ENCODE measurements around the gene PRPF18.

Gene PRPF18

DNA sequence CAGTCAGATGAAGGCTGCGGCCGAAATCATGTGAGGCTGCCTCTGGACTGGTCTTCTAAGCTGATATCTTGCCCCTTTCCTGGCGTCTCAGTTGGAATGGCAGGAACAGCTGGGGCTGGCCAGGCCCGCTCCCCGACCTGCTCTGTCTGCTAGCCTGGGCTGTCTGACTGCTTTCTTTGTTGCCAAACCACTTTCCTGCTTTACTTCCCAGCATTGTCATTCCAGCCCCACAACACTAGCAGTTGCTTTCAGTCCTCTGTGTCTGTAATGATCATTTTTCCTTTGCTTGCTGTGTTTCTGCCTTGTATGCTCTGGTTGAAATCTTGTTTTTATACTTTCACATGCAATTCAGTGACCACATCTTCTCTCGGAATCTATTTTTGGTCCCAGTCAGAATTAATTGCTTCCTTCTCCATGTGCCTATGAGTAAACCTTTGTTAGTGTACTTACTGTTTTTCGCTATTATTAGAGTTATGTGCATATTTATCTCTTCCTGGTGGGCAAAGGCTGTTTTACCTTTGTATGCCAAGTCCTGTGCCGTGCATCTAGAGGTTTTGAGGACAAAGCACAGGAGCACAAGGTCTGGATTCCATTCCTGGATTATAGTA is 21.6 kb downstream of the PRPF18 start:
- DNase-seq: no peak

DNA sequence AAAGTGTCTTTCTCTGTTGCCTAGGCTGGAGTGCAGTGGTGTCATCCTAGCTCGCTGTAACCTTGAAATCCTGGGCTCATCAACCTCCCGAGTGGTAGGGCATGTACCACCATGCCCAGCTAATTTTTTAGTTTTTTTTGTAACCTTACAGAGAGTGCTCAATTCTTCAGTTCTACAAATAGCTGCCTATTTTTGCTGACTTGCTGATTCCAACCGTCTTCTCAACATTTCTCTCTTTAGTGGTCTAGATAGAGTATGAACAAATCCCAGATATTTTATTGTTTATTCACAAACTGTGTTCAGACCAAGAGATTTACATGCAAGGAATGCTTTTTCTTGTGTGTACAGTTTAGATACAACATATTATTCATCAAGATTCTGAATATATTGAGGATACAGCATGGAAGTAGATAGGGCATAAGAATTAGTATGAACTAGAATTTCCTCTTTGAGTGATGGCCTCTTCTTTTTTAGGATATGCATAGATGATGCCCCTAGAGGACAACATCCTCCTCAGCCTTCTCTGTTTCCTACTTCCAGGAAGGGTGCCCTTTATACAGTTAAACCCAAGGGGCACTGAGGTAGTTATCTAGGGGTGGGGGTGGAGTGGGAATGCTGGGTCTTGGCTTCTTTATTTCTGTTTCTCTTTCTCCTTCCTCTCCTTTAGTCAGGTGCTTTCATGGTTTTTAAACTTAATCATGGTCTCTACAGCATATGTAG is 26.0 kb downstream of the PRPF18 start:
- no peak for DNase-seq

DNA sequence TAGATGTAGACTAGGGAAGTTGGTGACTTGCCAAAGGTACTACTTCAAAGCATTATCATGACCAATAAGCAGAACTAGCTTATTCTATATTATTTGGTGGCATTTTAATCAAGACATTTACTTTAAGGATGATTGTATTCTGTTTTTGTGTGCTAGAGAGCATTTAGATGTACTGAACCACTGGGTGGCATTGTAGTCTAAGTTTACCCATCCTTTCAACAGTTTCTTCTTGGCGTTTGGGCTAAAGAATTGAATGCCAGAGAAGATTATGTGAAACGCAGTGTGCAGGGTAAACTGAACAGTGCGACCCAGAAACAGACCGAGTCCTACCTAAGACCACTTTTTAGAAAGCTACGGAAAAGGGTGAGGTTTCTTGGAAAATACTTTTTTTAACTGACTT is 26.8 kb downstream of the PRPF18 start:
- no peak for DNase-seq

DNA sequence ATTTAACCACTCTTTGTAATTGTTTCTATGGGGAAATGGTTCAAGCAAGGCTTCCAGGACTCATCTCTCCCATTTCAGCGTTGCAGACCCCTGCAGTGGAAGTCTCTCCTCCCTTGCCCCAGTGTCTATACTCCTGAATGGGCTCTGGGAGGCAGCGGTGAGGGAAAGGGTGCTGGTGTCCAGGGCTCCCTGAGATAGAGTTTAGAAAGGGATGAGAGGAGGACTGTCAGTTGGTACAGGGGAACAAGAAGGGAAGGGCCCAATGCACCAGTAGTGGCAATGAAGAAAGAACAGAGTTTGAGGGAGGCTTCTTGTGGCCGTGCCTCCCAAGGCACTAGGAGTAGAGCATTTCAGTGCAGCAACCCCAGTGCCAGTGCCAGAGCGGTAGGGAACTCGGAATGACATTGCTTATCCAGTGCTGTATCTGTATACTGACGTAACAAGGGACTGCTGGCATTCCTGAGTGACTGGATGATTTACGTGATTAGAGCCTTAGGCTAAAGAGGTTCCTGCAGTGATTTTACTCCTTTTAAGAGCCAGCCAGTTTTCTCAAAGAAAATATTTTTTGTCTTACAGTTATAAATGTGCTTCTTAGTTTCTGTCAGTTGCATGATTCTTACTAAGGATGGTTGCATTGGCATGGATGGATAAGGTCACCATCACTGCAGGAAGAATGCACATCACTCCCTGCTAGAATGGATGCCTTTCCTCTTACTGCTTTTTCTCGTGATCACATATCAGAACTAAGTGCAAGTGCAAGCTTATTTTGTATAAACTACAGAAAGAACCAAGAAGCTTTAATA is 28.0 kb downstream of the PRPF18 start:
- no peak for DNase-seq

DNA sequence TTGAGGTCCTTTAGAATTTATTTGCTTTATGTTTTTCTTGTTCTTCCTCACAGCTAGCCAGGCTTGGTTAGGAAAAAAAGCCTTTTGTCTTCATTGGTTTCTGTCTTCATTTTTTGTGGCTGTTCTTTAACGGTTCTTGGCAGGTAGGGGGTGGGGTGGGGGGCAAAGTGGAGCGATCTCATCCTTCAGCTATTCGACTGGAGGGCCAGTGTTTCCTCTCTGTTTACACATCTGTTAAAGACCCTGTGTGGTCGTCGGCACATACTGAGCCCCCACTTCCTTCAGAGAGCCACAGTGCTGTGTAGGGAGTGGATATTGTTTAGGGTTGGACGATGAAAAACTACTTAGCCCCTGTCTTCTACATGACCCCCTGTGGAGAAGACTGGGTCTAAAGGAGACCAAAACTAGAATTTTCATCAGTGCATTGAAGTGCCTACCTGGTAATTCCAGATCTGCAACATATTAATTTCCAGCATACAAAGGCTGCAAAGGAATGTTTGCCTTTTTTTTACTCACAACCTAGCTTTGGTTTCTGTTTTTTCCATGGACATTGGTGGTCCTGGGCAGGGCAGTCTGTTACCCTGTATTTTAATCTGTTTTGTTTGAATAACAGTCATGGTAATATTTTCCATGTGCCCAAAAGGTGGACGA is 29.0 kb downstream of the PRPF18 start:
- no peak for DNase-seq

DNA sequence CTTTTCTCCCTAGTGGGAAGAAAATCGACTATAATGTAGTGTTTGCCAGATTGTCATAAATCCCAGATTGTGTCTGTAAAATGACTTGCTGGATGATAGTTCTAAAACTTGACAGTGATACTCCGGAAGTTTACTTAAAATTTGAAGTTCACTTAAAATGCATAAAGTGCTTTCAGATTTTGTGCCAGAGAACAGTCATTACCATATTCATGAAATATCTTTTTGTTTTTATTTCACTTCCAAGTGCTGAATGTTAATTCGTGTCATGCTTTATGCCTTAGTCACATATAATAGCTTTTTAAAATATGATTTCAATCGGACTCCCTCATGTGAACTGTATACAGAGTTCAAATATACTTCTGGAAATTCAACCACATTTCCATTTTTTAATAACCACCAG is 30.4 kb downstream of the PRPF18 start:
- no peak for DNase-seq

DNA sequence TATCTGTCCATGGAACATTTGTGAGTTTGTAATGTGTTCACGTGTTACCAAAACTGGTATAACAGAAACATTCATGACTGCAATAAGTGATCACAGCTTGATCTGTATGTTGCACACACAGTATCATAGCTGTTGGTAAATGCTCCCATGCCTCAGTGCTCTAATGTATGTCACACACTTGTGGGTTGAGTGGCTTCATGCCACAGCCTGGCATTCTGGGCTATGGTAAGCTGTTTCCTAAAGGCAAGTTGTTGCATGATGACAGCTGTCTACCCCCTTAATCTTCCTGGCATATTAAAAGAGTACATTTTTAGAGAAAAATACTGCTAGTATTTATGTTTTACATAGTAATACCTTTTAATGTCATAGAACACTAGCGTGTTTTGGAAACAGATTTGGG is 35.2 kb downstream of the PRPF18 start:
- no peak for DNase-seq

DNA sequence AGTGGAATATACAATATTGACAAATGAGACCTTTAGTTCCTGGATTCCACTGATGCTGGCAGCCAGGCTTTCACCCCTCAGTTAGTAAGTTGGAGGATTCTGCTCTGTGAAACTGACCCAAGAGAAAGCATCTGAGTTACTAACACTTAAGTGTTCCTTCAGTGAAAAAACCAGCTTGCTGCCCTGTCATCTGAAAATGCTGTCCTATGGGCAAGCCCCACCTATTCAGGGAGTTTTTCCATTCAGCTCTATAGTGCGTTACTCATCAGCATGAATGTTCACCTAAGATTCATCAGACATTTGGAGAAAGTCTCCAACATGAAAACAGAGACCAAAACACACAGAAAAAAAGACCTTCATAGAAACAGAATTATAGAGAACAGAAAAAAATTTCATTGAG is 37.9 kb downstream of the PRPF18 start:
- no peak for DNase-seq

DNA sequence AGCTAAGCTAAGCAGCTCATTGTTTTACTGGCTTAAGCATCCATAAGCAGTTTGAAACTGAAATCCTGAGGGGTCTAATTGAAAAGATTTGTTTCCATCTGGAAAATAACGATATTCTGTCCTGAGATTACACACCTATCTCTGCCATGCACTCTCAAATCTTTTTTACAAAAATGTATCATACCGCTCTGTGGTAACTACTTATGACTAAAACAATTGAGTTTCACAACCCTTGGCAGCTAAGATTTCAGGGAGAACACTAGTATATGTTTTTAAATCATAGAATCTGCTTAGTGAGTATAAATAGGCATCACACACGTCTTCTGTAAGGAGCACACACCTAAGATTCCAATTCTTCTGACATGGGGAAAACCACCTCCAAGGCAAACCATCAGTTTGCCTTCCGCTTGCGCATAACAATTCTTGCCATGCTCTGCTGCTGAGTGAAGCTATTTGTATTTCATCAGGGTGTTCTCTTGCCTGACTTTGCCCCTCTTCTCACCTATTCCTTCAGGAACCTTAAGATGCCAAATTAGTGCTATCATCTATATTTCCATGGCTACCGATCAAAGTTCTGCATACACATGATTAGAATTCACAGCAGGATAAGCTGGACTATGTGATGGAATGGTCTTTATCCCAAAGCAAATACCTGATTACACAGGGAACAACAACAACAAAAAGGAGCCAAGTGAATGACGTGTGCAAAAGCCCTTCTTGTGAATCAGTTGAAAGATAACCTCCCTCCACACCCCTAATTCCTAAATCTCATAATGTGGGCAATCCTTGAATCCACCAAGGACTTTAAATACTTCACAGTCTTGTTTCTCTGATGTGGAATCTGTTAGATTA is 40.9 kb downstream of the PRPF18 start:
- no peak for DNase-seq

DNA sequence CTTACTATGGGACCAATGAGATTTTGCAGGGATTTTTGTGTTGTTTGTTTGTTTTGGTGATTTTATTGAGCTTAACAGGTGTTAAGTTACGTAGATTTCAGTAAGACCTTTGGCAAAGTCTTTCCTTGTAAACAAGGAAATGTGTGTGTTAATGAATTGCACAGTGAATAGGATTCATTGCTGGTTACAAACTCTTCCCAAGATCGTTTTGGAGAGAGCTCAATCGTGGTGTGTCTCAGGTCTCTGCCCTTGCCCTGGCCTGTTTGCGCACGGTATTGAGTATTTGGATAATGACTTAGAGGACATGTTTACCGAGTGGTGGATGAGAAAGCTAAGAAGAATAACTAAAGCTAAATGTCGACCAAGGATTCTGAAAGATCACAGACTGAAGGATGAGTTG is 41.9 kb downstream of the PRPF18 start:
- DNase-seq: no peak

DNA sequence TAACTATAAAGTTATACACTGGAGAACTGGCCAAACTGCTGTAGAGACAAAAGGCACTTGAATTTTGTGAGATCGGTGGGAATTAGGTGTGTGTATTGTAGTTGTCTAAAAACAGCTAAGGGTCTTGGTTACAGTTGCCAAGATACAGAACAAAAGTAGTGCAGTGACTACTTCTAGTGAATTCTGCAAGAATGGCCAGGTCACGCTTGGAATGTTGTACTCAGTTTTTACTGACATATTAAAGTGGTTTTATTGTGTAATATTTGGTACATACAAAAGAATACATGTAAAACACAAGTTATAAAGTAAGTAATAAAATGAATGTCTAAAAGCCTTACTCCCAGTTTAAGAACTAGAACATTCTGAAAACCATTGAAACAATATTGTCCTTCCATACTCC is 42.4 kb downstream of the PRPF18 start:
- no peak for DNase-seq

DNA sequence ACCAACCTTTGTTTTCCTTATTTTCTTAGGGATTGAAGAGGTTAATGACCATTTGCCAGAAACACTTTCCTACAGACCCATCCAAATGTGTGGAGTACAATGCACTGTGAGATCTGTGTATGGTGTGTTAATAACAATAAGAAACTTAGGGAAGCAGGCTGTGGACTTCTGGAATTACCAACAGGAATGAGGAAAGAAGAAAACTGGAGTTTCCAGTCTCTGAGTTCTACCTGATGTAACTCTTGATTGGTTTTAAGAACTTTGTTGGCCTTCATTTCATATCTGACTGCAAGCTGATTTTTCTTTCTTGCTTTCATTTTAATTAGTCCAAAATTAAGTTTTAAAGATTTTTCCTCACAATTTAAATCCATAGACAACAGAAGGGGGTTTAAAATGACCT is 43.5 kb downstream of the PRPF18 start:
- no peak for DNase-seq

DNA sequence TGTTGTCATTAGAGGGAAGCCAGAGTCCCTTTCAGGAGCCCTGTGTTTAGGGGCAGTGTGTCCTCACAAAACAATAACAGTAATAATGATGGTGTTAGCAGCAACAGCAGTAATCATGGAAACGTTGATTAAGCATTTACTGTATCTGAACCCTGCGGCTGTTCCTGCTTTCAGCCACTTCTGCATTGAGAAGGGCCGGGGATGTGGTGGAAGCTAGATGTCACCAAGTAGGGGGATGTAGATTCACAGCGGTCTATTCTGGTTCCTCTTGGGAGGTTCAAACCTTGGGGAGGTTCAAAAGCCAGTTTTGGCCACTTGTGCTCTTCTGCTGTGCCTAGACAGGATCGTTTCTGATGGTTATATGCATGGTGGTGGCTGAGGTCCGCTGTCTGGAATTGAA is 44.8 kb downstream of the PRPF18 start:
- DNase-seq: no peak

DNA sequence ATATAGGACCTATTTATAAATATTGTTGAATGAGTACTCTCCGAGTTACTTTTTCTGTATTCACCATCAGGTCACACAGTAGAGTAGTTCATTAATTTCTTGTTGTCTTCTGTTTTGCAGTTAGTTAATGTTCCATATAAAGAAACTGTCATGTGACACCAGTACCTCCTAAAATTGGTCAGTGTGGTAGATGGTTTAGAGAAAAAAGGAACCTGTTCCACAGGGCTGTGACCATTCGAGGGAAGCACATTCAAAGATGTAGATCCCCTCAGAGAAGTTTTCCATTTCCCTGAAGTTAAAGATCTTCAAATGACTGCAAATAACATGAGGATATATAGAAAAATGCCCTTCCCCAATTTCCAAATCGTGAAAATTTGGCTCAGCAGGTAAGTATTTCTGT is 45.7 kb downstream of the PRPF18 start:
- no peak for DNase-seq

DNA sequence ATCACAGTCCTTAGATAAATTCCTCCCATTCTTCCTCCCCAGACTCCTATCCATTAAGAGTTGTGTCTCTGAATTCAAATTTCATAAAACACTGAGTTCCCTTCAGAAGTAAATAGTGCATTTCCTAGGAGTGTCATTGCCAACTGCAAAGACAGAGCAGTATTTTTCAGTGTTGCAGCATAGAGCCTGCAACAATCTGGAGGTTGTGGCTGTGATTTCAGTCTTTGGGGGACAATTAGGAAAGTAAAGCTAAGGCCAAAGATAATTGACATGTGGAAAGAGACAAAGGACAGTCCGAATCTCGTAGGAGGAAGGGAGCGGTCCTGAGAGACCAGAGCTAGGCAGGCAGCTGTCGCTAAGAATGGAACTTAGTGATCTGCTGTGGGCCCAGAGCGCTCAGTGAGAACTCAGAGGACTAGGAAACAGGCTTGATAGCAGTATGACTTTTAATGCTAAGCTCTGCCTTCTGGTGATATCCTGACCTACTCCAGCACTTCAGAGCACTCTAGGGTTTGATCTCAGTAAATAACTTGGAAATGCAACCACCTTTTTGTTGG is 46.2 kb downstream of the PRPF18 start:
- DNase-seq: no peak

DNA sequence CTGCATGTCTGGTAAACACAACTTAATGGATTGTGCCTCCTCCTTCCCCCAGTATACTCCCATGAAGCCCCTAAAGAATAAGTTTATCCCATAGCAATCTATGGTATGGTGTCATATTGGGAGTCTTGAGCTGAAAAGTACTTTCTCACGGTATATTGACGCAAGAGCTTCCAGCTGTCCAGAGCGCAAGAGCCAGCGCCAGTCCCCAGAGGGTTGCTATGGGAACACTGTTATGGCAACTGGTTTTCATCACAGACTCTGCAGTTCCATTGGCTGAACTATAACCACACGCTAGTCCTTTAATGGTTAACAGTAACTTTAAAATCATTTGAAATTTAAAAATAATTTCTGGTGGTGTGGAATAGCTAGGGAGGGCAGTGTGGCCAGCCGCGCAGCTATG is 46.9 kb downstream of the PRPF18 start:
- DNase-seq: no peak

DNA sequence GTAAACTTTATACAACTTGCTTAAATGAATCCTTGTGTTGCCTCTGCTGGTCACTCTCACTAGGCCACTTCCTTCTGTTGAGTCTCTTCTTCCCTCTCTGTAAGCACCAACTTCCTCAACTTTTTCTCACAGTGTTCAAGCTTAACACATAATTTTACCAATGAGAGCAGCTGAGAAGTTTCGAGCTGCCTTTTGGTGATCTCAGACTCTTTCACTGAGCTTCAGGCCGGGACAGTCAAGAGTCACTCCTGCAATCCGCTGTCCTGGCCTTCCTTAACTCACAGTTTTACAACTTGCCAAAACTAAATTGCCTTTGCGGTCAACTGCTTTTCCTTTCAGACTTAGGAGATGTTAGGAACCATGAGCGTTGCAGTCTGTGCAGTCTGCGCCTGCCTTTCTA is 47.4 kb downstream of the PRPF18 start:
- no peak for DNase-seq

DNA sequence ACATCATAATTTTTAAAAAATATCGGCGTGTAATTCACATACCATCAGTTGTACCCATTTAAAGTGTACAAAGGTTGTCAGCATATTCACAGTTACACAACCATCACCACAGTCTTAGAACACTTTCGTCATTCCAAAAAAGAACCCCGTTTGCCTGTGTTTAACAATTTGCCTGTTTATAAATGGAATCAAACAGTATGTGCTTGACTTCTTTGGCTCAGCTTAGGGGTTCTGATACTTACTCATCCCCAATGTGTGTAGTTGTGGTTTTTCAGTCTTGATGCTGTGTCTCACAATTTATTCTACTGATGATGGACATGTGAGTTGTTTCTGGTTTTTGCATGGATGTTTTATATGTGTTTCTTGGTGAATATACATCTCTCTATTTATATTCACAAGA is 50.0 kb downstream of the PRPF18 start:
- DNase-seq: no peak

DNA sequence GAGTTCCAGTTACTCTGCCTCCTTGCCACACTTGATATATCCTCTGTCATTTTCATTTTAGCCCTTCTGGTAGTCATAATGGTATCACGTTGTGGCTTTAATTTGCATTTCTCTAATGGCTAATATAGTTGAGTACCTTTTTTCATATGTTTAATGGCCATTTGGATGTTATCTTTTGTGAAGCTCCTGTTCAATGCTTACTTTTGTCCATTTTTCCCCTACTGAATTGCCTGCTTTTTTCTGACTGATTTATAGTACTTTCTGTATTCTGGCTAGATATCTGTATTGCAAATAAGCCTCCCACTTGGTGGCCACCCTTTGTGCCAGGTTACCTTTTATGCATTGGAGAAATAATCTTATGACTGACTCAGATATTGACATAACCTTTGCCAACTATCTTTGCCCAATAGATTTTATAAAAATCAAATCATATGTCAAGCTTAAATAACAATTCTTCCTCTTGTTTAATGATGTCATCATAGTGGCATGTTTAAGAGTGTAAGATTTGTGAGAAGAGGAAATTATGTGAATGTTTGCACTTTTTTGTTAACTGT is 50.6 kb downstream of the PRPF18 start:
- DNase-seq: no peak

DNA sequence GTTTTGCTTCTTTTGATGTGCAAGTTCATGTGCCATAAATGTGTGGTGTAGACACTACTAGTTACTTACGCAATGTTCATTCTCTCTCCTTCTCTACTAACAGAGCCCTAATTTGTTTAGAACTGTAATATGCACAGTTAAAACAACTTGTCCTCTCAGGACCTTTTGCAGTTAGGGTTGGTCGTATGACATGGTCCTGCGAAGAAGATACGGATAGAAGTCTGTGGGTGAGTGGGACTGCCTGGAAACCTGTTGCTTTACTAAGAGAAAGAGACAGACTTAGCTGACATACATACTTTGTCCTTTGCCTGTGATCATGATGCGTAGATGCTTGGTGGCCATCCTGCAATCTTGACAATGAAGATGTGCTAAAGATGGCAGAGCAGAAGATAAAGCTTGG is 51.1 kb downstream of the PRPF18 start:
- DNase-seq: no peak

DNA sequence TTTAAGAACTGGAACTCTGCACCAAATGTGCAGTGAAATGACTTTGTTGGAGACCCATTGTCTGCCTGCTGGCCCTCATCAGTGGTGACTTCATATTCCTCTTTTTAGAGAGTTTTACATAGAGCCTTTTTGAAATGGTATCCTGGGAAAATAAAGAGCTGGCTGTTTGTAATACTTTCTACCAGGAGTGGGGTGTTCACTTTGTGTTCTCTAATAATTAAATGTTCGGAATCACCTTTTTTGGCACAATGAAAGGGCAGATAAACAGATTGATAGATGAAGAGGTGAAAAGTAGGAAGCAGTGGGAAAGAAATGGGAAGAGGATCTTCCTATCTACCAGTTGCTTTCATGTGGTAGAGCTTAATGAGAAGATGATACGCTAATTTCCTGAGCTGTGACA is 55.5 kb downstream of the PRPF18 start:
- DNase-seq: no peak

DNA sequence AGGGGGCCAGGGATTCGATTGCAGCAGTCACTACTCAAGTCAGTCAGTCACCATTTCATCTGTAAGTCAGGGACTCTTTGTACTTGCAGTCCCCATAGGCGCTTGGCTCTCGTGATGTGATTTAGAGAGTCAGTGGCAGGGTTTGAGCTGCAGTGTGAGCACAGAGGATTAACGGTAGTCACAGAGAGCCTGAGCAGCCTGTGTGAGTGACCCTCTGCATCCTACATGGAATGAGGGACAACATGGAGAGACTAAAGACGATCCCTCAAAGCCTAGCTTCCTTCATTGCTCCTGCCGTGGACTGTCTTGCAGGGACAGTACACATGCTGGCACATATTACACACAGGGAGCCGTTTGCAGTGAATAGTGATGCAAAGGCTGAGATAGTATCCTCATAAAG is 56.3 kb downstream of the PRPF18 start:
- DNase-seq: no peak
